ENCODE measurements around the gene CRTC1.

DNA sequence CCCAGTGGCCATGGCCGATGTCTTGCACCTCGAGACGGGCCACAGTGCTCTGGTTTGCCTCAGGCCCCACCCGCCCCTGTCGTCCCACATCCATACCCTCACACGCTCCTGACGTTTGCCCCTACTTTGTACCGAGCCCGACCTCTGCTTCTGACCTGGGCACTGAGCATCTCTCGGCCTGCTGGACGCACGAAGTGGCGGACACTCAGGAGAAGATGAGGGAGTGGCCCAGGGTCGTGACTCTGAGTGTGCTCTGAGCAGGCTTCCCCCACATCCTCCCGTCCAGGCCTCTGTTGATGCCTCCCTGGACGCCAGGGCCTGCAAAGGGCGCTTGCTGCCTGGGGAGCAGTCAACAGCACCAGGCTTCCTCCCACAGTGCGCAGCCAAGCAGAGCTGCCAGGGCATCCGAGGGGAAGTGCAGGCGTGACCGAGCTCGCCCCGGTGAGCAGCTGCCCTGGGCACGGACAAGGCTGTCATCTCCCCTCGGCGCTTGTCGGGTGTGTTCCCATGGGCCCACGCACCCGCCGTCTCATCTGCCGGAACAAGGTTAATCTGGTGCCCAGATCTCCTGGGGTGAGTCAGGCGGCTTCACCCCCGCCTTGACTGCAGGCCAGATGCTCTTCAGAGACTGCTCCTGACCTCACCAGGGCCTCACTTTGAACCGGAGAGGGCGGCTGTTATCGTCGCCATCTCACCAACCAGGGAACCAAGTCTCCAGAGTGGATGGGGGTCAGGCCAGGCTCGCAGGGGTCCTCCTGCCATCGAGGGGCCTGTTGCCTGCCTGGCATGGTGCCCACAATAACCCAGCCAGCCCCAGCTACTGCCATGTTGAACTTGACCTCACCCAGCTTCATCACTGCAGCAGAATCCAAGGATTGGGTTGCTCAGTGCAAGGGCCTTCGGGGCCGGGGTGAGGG lies 80.5 kb downstream of the CRTC1 start:
- TF ChIP-seq, protein P1, sequence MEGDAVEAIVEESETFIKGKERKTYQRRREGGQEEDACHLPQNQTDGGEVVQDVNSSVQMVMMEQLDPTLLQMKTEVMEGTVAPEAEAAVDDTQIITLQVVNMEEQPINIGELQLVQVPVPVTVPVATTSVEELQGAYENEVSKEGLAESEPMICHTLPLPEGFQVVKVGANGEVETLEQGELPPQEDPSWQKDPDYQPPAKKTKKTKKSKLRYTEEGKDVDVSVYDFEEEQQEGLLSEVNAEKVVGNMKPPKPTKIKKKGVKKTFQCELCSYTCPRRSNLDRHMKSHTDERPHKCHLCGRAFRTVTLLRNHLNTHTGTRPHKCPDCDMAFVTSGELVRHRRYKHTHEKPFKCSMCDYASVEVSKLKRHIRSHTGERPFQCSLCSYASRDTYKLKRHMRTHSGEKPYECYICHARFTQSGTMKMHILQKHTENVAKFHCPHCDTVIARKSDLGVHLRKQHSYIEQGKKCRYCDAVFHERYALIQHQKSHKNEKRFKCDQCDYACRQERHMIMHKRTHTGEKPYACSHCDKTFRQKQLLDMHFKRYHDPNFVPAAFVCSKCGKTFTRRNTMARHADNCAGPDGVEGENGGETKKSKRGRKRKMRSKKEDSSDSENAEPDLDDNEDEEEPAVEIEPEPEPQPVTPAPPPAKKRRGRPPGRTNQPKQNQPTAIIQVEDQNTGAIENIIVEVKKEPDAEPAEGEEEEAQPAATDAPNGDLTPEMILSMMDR (IDR thresholded peaks at IDR 0.05): no peak
- no peak for TF ChIP-seq POLR2A (IDR thresholded peaks at IDR 0.05)
